GM12891 (cell line): ENCODE measurements around the gene ANKRD44.

Source experiments
- PAX5 ChIP-seq: IDR thresholded peaks from 2 replicates; pipeline ENCODE4 v1.6.1; 2011; ENCODE audit warnings: low read length, moderate library complexity, mild to moderate bottlenecking; ENCODE audit not compliant: insufficient read depth, severe bottlenecking
- POLR2A ChIP-seq: IDR thresholded peaks from 2 replicates; pipeline ENCODE4 v1.6.1; 2011; ENCODE audit warnings: low read depth, low read length, control low read depth
- POLR2AphosphoS5 ChIP-seq: IDR thresholded peaks from 2 replicates; pipeline ENCODE4 v1.6.1; 2011; ENCODE audit warnings: low read depth, low read length, control low read depth
- TAF1 ChIP-seq: IDR thresholded peaks from 2 replicates; pipeline ENCODE4 v1.6.1; 2011; ENCODE audit warnings: low read depth, low read length, control low read depth

DNA sequence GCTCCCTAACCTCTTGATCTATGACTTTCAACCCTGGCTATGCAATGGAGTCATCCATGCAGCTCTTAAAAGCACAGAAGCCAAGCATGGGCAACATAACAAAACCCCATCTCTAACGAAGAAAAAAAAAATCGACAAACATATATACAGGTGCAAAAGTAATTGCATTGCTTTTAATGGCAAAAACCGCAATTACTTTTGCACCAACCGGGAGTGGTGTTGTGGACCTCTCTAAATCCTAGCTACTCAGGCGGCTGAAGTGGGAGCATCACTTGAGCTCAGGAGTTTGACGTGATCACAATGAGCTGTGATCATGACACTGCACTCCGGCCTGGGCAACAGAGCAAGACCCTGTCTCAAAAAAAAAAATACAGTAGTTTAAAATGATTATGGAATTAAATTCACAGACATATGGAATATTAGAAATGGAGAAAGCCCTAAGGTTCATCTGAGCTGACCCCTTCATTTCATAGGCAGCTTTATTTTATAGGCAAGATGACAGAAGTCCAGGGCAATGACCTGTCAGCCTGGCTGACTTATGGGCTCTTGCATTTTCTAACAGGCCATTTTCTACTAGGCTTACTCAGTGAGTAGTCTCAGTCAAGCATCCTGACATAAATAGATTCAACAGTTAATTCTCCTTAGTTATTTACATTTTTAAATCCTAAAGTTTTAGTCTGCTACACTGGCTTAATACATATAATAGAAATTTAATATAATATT is 183.8 kb downstream of the ANKRD44 start:
- no peak for TF ChIP-seq POLR2A
- TF ChIP-seq POLR2AphosphoS5, result no peak
- TF ChIP-seq PAX5, result no peak
- TF ChIP-seq TAF1, result no peak
